CD14-positive monocyte (primary cell): ENCODE measurements around the gene CACNA1E. TPM values are rescaled to one million over a fixed set of nuclear protein-coding genes. Genes with fewer than 3 reads are reported as not detected.

Experiments used
- DNase-seq, 3 donors: peaks; one replicate each; pipeline ENCODE4 v3.0.0-alpha.2; 2011 to 2022
- H2AFZ ChIP-seq: 2 replicates; pipeline ENCODE4 v1.6.0; 2012; ENCODE audit warnings: mild to moderate bottlenecking, low read depth, low read length, inconsistent platforms; ENCODE audit not compliant: insufficient read depth, poor library complexity, severe bottlenecking
- H3K27ac ChIP-seq, 2 donors: 1 replicate in 1 of 2; 2 replicates in 1 of 2; pipeline ENCODE4 v1.5.1; 2012 to 2013; ENCODE audit warnings: low read length in 2 of 2, control low read depth in 1 of 2, inconsistent platforms in 1 of 2, low read depth in 1 of 2, mild to moderate bottlenecking in 1 of 2
- H3K27me3 ChIP-seq, 2 donors: one replicate each; pipeline versions ENCODE4 v1.6.0 to v1.6.1; 2011 to 2013; ENCODE audit warnings: low read length in 2 of 2; ENCODE audit not compliant: control insufficient read depth in 2 of 2, insufficient read depth in 2 of 2
- H3K36me3 ChIP-seq, 2 donors: replicated peaks in 1 of 2; 1 replicate in 1 of 2; 2 replicates in 1 of 2; pipeline versions ENCODE4 v1.5.1 to v1.6.1; 2012 to 2013; ENCODE audit warnings: low read length in 2 of 2, control low read depth in 1 of 2, inconsistent platforms in 1 of 2, mild to moderate bottlenecking in 1 of 2; ENCODE audit not compliant: insufficient read depth in 2 of 2, control insufficient read depth in 1 of 2
- H3K4me1 ChIP-seq, 2 donors: 1 replicate in 1 of 2; 2 replicates in 1 of 2; pipeline versions ENCODE4 v1.5.1 to v1.6.1; 2012 to 2013; ENCODE audit warnings: low read length in 2 of 2, control low read depth in 1 of 2, inconsistent platforms in 1 of 2, mild to moderate bottlenecking in 1 of 2, moderate library complexity in 1 of 2; ENCODE audit not compliant: insufficient read depth in 2 of 2, control insufficient read depth in 1 of 2
- H3K4me2 ChIP-seq: replicated peaks from 2 replicates; pipeline ENCODE3; 2012; ENCODE audit warnings: low read length, moderate library complexity, mild to moderate bottlenecking; ENCODE audit not compliant: poor library complexity, severe bottlenecking; ENCODE audit errors: extremely low read depth
- H3K4me3 ChIP-seq, 3 experiments: fragments of 200-600 bp in 1 of 3; sonication (generic) in 1 of 3; replicated peaks in 1 of 3; 1 replicate in 2 of 3; 2 replicates in 1 of 3; pipeline ENCODE4 v1.5.1; 2011 to 2013; ENCODE audit warnings: low read length in 3 of 3, mild to moderate bottlenecking in 3 of 3, control low read depth in 2 of 3, low read depth in 2 of 3, inconsistent platforms in 1 of 3, moderate library complexity in 1 of 3
- H3K79me2 ChIP-seq: 2 replicates; pipeline ENCODE4 v1.6.0; 2012; ENCODE audit warnings: mild to moderate bottlenecking, control low read depth, inconsistent platforms, low read length, moderate library complexity; ENCODE audit not compliant: insufficient read depth
- H3K9ac ChIP-seq: 2 replicates; pipeline ENCODE4 v1.6.0; 2017; ENCODE audit warnings: low read length, mild to moderate bottlenecking; ENCODE audit not compliant: insufficient read depth, poor library complexity, severe bottlenecking
- H3K9me3 ChIP-seq, 2 donors: replicated peaks in 1 of 2; 1 replicate in 1 of 2; 2 replicates in 1 of 2; pipeline versions ENCODE4 v1.5.1 to v1.6.1; 2012 to 2013; ENCODE audit warnings: low read length in 2 of 2, control low read depth in 1 of 2; ENCODE audit not compliant: control insufficient read depth in 1 of 2, insufficient read depth in 1 of 2
- H4K20me1 ChIP-seq: 2 replicates; pipeline ENCODE4 v1.6.0; 2012; ENCODE audit warnings: mild to moderate bottlenecking, low read length, control low read depth, moderate library complexity; ENCODE audit not compliant: insufficient read depth
- H3K27ac Mint-ChIP-seq, 7 donors: one replicate each; pipeline ENCODE4 v1.8.0; 2020; ENCODE audit warnings: mild to moderate bottlenecking in 7 of 7, mixed read lengths in 7 of 7, moderate library complexity in 6 of 7, inconsistent platforms in 2 of 7
- H3K27me3 Mint-ChIP-seq, 3 donors: one replicate each; pipeline ENCODE4 v1.8.0; 2021 to 2022; ENCODE audit warnings: low read depth in 3 of 3, mild to moderate bottlenecking in 3 of 3, mixed read lengths in 3 of 3, moderate library complexity in 3 of 3, inconsistent platforms in 1 of 3
- H3K36me3 Mint-ChIP-seq, 2 donors: one replicate each; pipeline ENCODE4 v1.8.0; 2020; ENCODE audit warnings: mixed read lengths in 2 of 2, inconsistent platforms in 1 of 2, mild to moderate bottlenecking in 1 of 2
- H3K4me1 Mint-ChIP-seq: one replicate; pipeline ENCODE4 v1.8.0; 2020; ENCODE audit warnings: mild to moderate bottlenecking, mixed read lengths
- H3K4me3 Mint-ChIP-seq, 2 donors: one replicate each; pipeline ENCODE4 v1.8.0; 2020; ENCODE audit warnings: mild to moderate bottlenecking in 2 of 2, mixed read lengths in 2 of 2, moderate library complexity in 1 of 2
- H3K9me3 Mint-ChIP-seq, 7 donors: one replicate each; pipeline ENCODE4 v1.8.0; 2020 to 2022; ENCODE audit warnings: mixed read lengths in 7 of 7, mild to moderate bottlenecking in 6 of 7, moderate library complexity in 6 of 7, inconsistent platforms in 2 of 7
- WGBS: methylation state at CpG from one replicate; pipeline ENCODE4 v1.1.5; 2013; ENCODE audit warnings: missing lambda C conversion rate; ENCODE audit not compliant: insufficient coverage; 5-methylcytosine and 5-hydroxymethylcytosine counted together
- intact Hi-C, 2 donors: fragments of 100-400 bp; cut with micrococcal nuclease; formaldehyde crosslinking; loops; one replicate each; pipeline versions ENCODE4 v1.15.0 to v1.15.1; 2023
- polyA plus RNA-seq, 3 donors: library from polyadenylated mRNA; depleted of rRNA in 1 of 3; unstranded in 2 of 3; stranded (reverse) in 1 of 3; fragments of 300-500 nt in 2 of 3; fragments of >200 nt in 1 of 3; fragmentation: Illumina TruSeq in 2 of 3; gene quantifications; 1 replicate in 2 of 3; 2 replicates in 1 of 3; pipeline ENCODE4 v1.2.3, GENCODE V29; 2012 to 2021
- TF ChIP-seq, protein P1 (sequence below): fragments of 200-600 bp; IDR thresholded peaks from one replicate; pipeline ENCODE4 v1.8.0; 2022; ENCODE audit warnings: antibody characterized with exemption, mild to moderate bottlenecking

Gene CACNA1E
- polyA plus RNA-seq, 3 donors = 0.04 TPM; not detected in 2

DNA sequence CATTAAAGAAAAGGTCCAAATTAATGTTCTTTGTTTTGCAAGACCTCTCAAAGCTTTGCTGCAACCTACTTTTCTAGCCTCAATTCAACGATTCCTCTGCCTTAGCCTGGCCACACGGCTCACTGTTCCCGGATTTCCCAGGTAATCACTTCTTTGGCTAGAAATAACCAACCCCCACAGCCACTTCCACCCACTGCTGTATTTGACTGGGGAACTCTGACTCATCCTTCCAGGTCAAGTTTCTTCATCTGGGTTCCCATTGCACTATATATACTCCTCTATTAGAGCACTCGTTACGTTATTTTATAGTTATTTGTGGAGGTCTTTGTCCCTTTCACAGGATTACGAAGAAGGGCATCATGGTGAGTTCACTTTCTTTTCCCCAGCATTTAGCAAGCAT is 185.9 kb downstream of the CACNA1E start:
- Histone ChIP-seq H3K4me3 (no peak overlapping the region), H3K9me3 (no peaks in the 10 kb centered on the region), H3K4me1 (no peaks in the 10 kb centered on the region), H3K27ac (no peak overlapping the region), H3K9ac (no peak overlapping the region), H3K27me3 (no peaks in the 10 kb centered on the region), H3K36me3 (no peaks in the 10 kb centered on the region), H3K4me2 (no peak overlapping the region), H4K20me1 (no peaks in the 10 kb centered on the region), H2AFZ (no peak overlapping the region), H3K79me2 (no peaks in the 10 kb centered on the region)
- Mint-ChIP-seq H3K27me3 (peaks cover 0 to 3% (median 0%) of the 10 kb centered on the region in 3 donors), H3K9me3 (peaks cover 0 to 9% (median 1%) of the 10 kb centered on the region in 7 donors), H3K4me1 (no peaks in the 10 kb centered on the region), H3K36me3 (no peaks in the 10 kb centered on the region), H3K27ac (peak overlapping the region in 1 of 7 donors; percentile 15), H3K4me3 (no peak overlapping the region)
- WGBS = 83% methylated on average over 1 of the region's 6 CpGs
- no peak for DNase-seq
- TF ChIP-seq, protein P1, sequence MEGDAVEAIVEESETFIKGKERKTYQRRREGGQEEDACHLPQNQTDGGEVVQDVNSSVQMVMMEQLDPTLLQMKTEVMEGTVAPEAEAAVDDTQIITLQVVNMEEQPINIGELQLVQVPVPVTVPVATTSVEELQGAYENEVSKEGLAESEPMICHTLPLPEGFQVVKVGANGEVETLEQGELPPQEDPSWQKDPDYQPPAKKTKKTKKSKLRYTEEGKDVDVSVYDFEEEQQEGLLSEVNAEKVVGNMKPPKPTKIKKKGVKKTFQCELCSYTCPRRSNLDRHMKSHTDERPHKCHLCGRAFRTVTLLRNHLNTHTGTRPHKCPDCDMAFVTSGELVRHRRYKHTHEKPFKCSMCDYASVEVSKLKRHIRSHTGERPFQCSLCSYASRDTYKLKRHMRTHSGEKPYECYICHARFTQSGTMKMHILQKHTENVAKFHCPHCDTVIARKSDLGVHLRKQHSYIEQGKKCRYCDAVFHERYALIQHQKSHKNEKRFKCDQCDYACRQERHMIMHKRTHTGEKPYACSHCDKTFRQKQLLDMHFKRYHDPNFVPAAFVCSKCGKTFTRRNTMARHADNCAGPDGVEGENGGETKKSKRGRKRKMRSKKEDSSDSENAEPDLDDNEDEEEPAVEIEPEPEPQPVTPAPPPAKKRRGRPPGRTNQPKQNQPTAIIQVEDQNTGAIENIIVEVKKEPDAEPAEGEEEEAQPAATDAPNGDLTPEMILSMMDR = no peak
- intact Hi-C loops = no loop called here

DNA sequence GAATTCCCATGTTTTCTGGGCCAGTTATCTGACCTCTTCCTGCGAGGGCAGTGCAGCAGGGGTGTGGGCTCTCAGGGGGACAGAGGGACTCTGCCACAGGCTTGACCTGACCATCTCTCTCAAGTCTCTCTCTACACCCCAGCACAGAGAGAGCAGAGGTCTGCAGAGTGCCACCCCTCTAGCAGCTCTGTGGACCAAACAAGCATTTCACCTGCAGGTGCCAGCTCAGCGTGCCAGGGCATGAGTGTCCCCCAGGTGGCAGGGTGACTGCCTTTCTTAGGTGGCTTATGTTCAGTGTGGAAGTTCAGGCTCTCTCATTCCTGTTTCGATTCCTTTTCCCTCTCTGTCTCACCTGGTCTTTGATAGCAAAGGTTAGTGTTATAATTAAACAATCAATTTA is 191.3 kb downstream of the CACNA1E start:
- Histone ChIP-seq H3K4me3 (no peak overlapping the region), H3K79me2 (no peaks in the 10 kb centered on the region), H3K27me3 (no peaks in the 10 kb centered on the region), H2AFZ (no peak overlapping the region), H4K20me1 (no peaks in the 10 kb centered on the region), H3K9me3 (no peaks in the 10 kb centered on the region), H3K4me1 (no peaks in the 10 kb centered on the region), H3K9ac (no peak overlapping the region), H3K27ac (no peak overlapping the region), H3K4me2 (no peak overlapping the region), H3K36me3 (no peaks in the 10 kb centered on the region)
- 75% methylated on average over 1 of the region's 3 CpGs for WGBS
- TF ChIP-seq, protein P1 = no peak
- Mint-ChIP-seq H3K27me3 (peaks cover 6 to 7% (median 6%) of the 10 kb centered on the region in 3 donors), H3K4me1 (no peaks in the 10 kb centered on the region), H3K36me3 (no peaks in the 10 kb centered on the region), H3K4me3 (no peak overlapping the region), H3K9me3 (peaks cover 0 to 6% (median 0%) of the 10 kb centered on the region in 7 donors), H3K27ac (no peak overlapping the region)
- intact Hi-C loops = loop anchor here in 1 of 2 donors (10.0 kb wide), 1 partner anchor 200 kb away; no protein-coding TSS in a partner anchor
- no peak for DNase-seq
